Measurements from ENCODE around the gene PTPRD. TPM values are rescaled to one million over a fixed set of nuclear protein-coding genes. Genes with fewer than 3 reads are reported as not detected.

The PTPRD gene
- total RNA-seq, 4 donors from 2014 or later: 0.72 to 8.0 (median 3.0) TPM

- intact Hi-C loops (cut with DNase I; ENCODE audit: low total_unique reads): no loop called here
- no peak for TF ChIP-seq POLR2A (IDR thresholded peaks at IDR 0.05)
- TF ChIP-seq CTCF (IDR thresholded peaks at IDR 0.05): no peak
- H3K4me3 ChIP-seq (ENCODE audit: low read depth, poor library complexity, severe bottlenecking): no peak overlapping the region
- DNase-seq (ENCODE audit: low spot score in 2 of 2): no peak
- 0 to 24% methylated on average over 2 of the region's 2 CpGs for WGBS, 2 donors
Measured at GRCh38 chr9:9817176-9817575, 795.6 kb downstream of the PTPRD start.

GRCh38 chr9:9804109-9804508, 808.7 kb downstream of the PTPRD start:
- H3K4me3 ChIP-seq (ENCODE audit: low read depth, poor library complexity, severe bottlenecking): no peak overlapping the region
- DNase-seq (ENCODE audit: low spot score in 2 of 2): no peak
- 79 to 91% methylated on average over 1 of the region's 1 CpG for WGBS, 2 donors
- no peak for TF ChIP-seq CTCF (IDR thresholded peaks at IDR 0.05)
- no peak for TF ChIP-seq POLR2A (IDR thresholded peaks at IDR 0.05)
- intact Hi-C loops (cut with DNase I; ENCODE audit: low total_unique reads): no loop called here

GRCh38 chr9:9799287-9799686, 813.5 kb downstream of the PTPRD start:
- DNase-seq (ENCODE audit: low spot score in 2 of 2): no peak
- no peak overlapping the region for H3K4me3 ChIP-seq (ENCODE audit: low read depth, poor library complexity, severe bottlenecking)
- 81 to 96% methylated on average over 1 of the region's 1 CpG for WGBS, 2 donors
- intact Hi-C loops (cut with DNase I; ENCODE audit: low total_unique reads): no loop called here
- TF ChIP-seq CTCF (IDR thresholded peaks at IDR 0.05): no peak
- TF ChIP-seq POLR2A (IDR thresholded peaks at IDR 0.05): no peak

GRCh38 chr9:9792144-9792857, 820.5 kb downstream of the PTPRD start:
- 80 to 84% methylated on average over 1 of the region's 1 CpG for WGBS, 2 donors
- TF ChIP-seq POLR2A (IDR thresholded peaks at IDR 0.05): no peak
- TF ChIP-seq CTCF (IDR thresholded peaks at IDR 0.05): no peak
- DNase-seq (ENCODE audit: low spot score in 2 of 2): no peak
- intact Hi-C loops (cut with DNase I; ENCODE audit: low total_unique reads): no loop called here
- no peak overlapping the region for H3K4me3 ChIP-seq (ENCODE audit: low read depth, poor library complexity, severe bottlenecking)

GRCh38 chr9:9791611-9792010, 821.2 kb downstream of the PTPRD start:
- intact Hi-C loops (cut with DNase I; ENCODE audit: low total_unique reads): no loop called here
- WGBS, 2 donors: 9 to 18% methylated on average over 1 of the region's 1 CpG
- DNase-seq (ENCODE audit: low spot score in 2 of 2): no peak
- H3K4me3 ChIP-seq (ENCODE audit: low read depth, poor library complexity, severe bottlenecking): no peak overlapping the region
- TF ChIP-seq POLR2A (IDR thresholded peaks at IDR 0.05) (no peak), CTCF (IDR thresholded peaks at IDR 0.05) (no peak)
